Measurements from ENCODE around the gene EPB41L2.
A peak's percentile ranks its signal among the peaks of the same experiment; 100 is the strongest.
"Not testable (repeated sequence)": the region's sequence is repeated elsewhere in the genome, so short reads cannot be mapped to it uniquely, and the experiment has no call there.

The EPB41L2 gene

GRCh38 chr6:131063028-131063763, at the start of gene EPB41L2:
Gene EPB41L2, minus strand, starts transcription at chr6:131063245. Its CDS starts 106,760 bp downstream, at chr6:130956485.
- no peak for DNase-seq (ENCODE audit: low read depth)

GRCh38 chr6:131112249-131112648, 49.2 kb upstream of the EPB41L2 start:
- DNase-seq (ENCODE audit: low read depth): no peak

- DNase-seq (ENCODE audit: low read depth): peak; percentile 76
Measured at GRCh38 chr6:131107151-131107550, 44.1 kb upstream of the EPB41L2 start.

GRCh38 chr6:131103901-131104300, 40.9 kb upstream of the EPB41L2 start:
- DNase-seq (ENCODE audit: low read depth): no peak

GRCh38 chr6:131103296-131103695, 40.3 kb upstream of the EPB41L2 start:
- peak; percentile 74 for DNase-seq (ENCODE audit: low read depth)

- DNase-seq (ENCODE audit: low read depth): no peak
Measured at GRCh38 chr6:131101911-131102680, 39.1 kb upstream of the EPB41L2 start.

GRCh38 chr6:131096786-131097185, 33.7 kb upstream of the EPB41L2 start:
- DNase-seq (ENCODE audit: low read depth): no peak

GRCh38 chr6:131093334-131093733, 30.3 kb upstream of the EPB41L2 start:
- no peak for DNase-seq (ENCODE audit: low read depth)

GRCh38 chr6:131091944-131092343, 28.9 kb upstream of the EPB41L2 start:
- not testable (repeated sequence) for DNase-seq (ENCODE audit: low read depth)

- DNase-seq (ENCODE audit: low read depth): not testable (repeated sequence)
Measured at GRCh38 chr6:131090339-131090738, 27.3 kb upstream of the EPB41L2 start.

GRCh38 chr6:131084982-131085381, 21.9 kb upstream of the EPB41L2 start:
- no peak for DNase-seq (ENCODE audit: low read depth)

GRCh38 chr6:131083687-131084086, 20.6 kb upstream of the EPB41L2 start:
- DNase-seq (ENCODE audit: low read depth): no peak

GRCh38 chr6:131082335-131082734, 19.3 kb upstream of the EPB41L2 start:
- DNase-seq (ENCODE audit: low read depth): no peak

GRCh38 chr6:131080084-131080483, 17.0 kb upstream of the EPB41L2 start:
- DNase-seq (ENCODE audit: low read depth): no peak

- no peak for DNase-seq (ENCODE audit: low read depth)
Measured at GRCh38 chr6:131073577-131073976, 10.5 kb upstream of the EPB41L2 start.

- no peak for DNase-seq (ENCODE audit: low read depth)
Measured at GRCh38 chr6:131070061-131070460, 7.0 kb upstream of the EPB41L2 start.

GRCh38 chr6:131068165-131068564, 5.1 kb upstream of the EPB41L2 start:
- DNase-seq (ENCODE audit: low read depth): no peak

GRCh38 chr6:131067521-131067920, 4.5 kb upstream of the EPB41L2 start:
- no peak for DNase-seq (ENCODE audit: low read depth)

GRCh38 chr6:131065824-131066171, 2.8 kb upstream of the EPB41L2 start:
- no peak for DNase-seq (ENCODE audit: low read depth)

GRCh38 chr6:131065112-131065823, 2.2 kb upstream of the EPB41L2 start:
- DNase-seq (ENCODE audit: low read depth): no peak

GRCh38 chr6:131063764-131064272, 773 bp upstream of the EPB41L2 start:
- DNase-seq (ENCODE audit: low read depth): no peak

- DNase-seq (ENCODE audit: low read depth): no peak
Measured at GRCh38 chr6:131062241-131063027, 611 bp downstream of the EPB41L2 start.
